Neuronal stem cell (in vitro differentiated cells): Measurements from ENCODE around the gene ACTN4.
A peak's percentile ranks its signal among the peaks of the same experiment; 100 is the strongest.

ENCODE experiments used
- DNase-seq: peaks from one replicate; pipeline ENCODE4 v3.0.0-alpha.2; 2013; ENCODE audit warnings: low spot score
- H2AFZ ChIP-seq: one replicate; pipeline ENCODE4 v1.6.1; 2013; ENCODE audit warnings: mild to moderate bottlenecking, low read length, inconsistent platforms
- H2AK5ac ChIP-seq: 2 replicates; pipeline ENCODE4 v1.6.1; 2013; ENCODE audit warnings: low read depth, mild to moderate bottlenecking, inconsistent platforms, low read length, moderate library complexity, mixed read lengths
- H2BK120ac ChIP-seq: 2 replicates; pipeline ENCODE4 v1.6.1; 2013; ENCODE audit warnings: low read depth, mild to moderate bottlenecking, inconsistent platforms, low read length, moderate library complexity, mixed read lengths
- H2BK12ac ChIP-seq: one replicate; pipeline ENCODE4 v1.6.1; 2013; ENCODE audit warnings: low read length, inconsistent platforms
- H2BK15ac ChIP-seq: 2 replicates; pipeline ENCODE4 v1.6.1; 2013; ENCODE audit warnings: mild to moderate bottlenecking, low read length, inconsistent platforms, mixed read lengths
- H2BK5ac ChIP-seq: one replicate; pipeline ENCODE4 v1.6.1; 2013; ENCODE audit warnings: inconsistent platforms, mild to moderate bottlenecking, low read length, moderate library complexity
- H3K14ac ChIP-seq: one replicate; pipeline ENCODE4 v1.6.1; 2013; ENCODE audit warnings: low read length, inconsistent platforms
- H3K18ac ChIP-seq: 2 replicates; pipeline ENCODE4 v1.6.1; 2013; ENCODE audit warnings: low read length, inconsistent platforms
- H3K23ac ChIP-seq: 2 replicates; pipeline ENCODE4 v1.6.1; 2013; ENCODE audit warnings: low read depth, mild to moderate bottlenecking, mixed read lengths, low read length, inconsistent platforms; ENCODE audit not compliant: poor library complexity
- H3K27ac ChIP-seq: replicated peaks from 3 replicates; pipeline ENCODE4 v1.5.1; 2013; ENCODE audit warnings: low read length, inconsistent platforms
- H3K27me3 ChIP-seq, 3 experiments: 2 replicates each; pipeline ENCODE4 v1.6.1; 2013; ENCODE audit warnings: low read length in 3 of 3, mild to moderate bottlenecking in 2 of 3, inconsistent platforms in 1 of 3, low read depth in 1 of 3, mixed read lengths in 1 of 3, moderate library complexity in 1 of 3; ENCODE audit not compliant: control insufficient read depth in 3 of 3, insufficient read depth in 3 of 3
- H3K36me3 ChIP-seq, 2 donors: replicated peaks in 1 of 2; 2 replicates each; pipeline ENCODE4 v1.6.1; 2013; ENCODE audit warnings: low read length in 2 of 2; ENCODE audit not compliant: control insufficient read depth in 2 of 2, insufficient read depth in 2 of 2
- H3K4ac ChIP-seq: 2 replicates; pipeline ENCODE4 v1.6.1; 2013; ENCODE audit warnings: inconsistent platforms, mild to moderate bottlenecking, low read length, moderate library complexity
- H3K4me1 ChIP-seq, 2 donors: 1 replicate in 1 of 2; 2 replicates in 1 of 2; pipeline ENCODE4 v1.6.1; 2013; ENCODE audit warnings: low read length in 2 of 2, low read depth in 1 of 2; ENCODE audit not compliant: control insufficient read depth in 2 of 2, insufficient read depth in 1 of 2
- H3K4me2 ChIP-seq: one replicate; pipeline ENCODE4 v1.6.1; 2013; ENCODE audit warnings: mild to moderate bottlenecking, low read length, inconsistent platforms; ENCODE audit not compliant: insufficient read depth, poor library complexity, severe bottlenecking
- H3K4me3 ChIP-seq, 2 donors: 2 replicates each; pipeline ENCODE4 v1.5.1; 2013; ENCODE audit warnings: low read length in 2 of 2, mild to moderate bottlenecking in 2 of 2, inconsistent platforms in 1 of 2, moderate library complexity in 1 of 2
- H3K79me1 ChIP-seq: one replicate; pipeline ENCODE4 v1.6.1; 2013; ENCODE audit warnings: low read depth, mild to moderate bottlenecking, inconsistent platforms, low read length, moderate library complexity
- H3K9ac ChIP-seq: one replicate; pipeline ENCODE4 v1.6.1; 2013; ENCODE audit warnings: mild to moderate bottlenecking, low read depth, low read length, inconsistent platforms; ENCODE audit not compliant: poor library complexity
- H3K9me3 ChIP-seq, 2 donors: replicated peaks in 1 of 2; 2 replicates each; pipeline versions ENCODE3 to v1.6.1; 2013; ENCODE audit warnings: low read length in 2 of 2, mild to moderate bottlenecking in 2 of 2, inconsistent platforms in 1 of 2, low read depth in 1 of 2, mixed read lengths in 1 of 2, moderate library complexity in 1 of 2; ENCODE audit not compliant: control insufficient read depth in 2 of 2, insufficient read depth in 1 of 2
- H4K8ac ChIP-seq: one replicate; pipeline ENCODE4 v1.6.1; 2013; ENCODE audit warnings: low read depth, mild to moderate bottlenecking, inconsistent platforms, low read length, moderate library complexity
- H4K91ac ChIP-seq: one replicate; pipeline ENCODE4 v1.6.1; 2013; ENCODE audit warnings: low read length, low read depth, mild to moderate bottlenecking, inconsistent platforms; ENCODE audit not compliant: poor library complexity
- whole genome bisulfite sequencing, 2 donors: extraction: QIAGEN DNeasy Blood & Tissue Kit; methylation state at CpG; one replicate each; pipeline ENCODE4 v1.1.7; 2013; ENCODE audit warnings: missing lambda C conversion rate in 2 of 2, mixed read lengths in 1 of 2; ENCODE audit not compliant: insufficient read length in 2 of 2, insufficient replicate concordance in 1 of 2; ENCODE audit errors: extremely low coverage in 2 of 2; 5-methylcytosine and 5-hydroxymethylcytosine counted together

Gene ACTN4

GRCh38 chr19:38723990-38724854, 76.8 kb downstream of the ACTN4 start:
- Histone ChIP-seq H3K4me3 (no peak overlapping the region), H2AK5ac (no peak overlapping the region), H3K23ac (peak overlapping the region; percentile 96), H3K27me3 (no peaks in the 10 kb centered on the region), H2BK15ac (no peak overlapping the region), H2BK120ac (no peak overlapping the region), H4K8ac (no peak overlapping the region), H2BK12ac (no peak overlapping the region), H3K9me3 (no peaks in the 10 kb centered on the region), H3K18ac (peak overlapping the region; percentile 48), H3K36me3 (peaks cover 69 to 99% of the 10 kb centered on the region in 2 donors), H2BK5ac (no peak overlapping the region), H3K79me1 (peaks cover 25% of the 10 kb centered on the region), H3K14ac (no peak overlapping the region), H3K27ac (no peak overlapping the region), H4K91ac (no peak overlapping the region), H3K4me1 (peaks cover 7 to 19% of the 10 kb centered on the region in 2 donors), H3K4ac (no peak overlapping the region), H3K4me2 (no peak overlapping the region), H3K9ac (no peak overlapping the region), H2AFZ (no peak overlapping the region)
- no CpG with 5 or more reads among the region's 42 CpGs for WGBS, 2 donors
- DNase-seq = no peak

DNA sequence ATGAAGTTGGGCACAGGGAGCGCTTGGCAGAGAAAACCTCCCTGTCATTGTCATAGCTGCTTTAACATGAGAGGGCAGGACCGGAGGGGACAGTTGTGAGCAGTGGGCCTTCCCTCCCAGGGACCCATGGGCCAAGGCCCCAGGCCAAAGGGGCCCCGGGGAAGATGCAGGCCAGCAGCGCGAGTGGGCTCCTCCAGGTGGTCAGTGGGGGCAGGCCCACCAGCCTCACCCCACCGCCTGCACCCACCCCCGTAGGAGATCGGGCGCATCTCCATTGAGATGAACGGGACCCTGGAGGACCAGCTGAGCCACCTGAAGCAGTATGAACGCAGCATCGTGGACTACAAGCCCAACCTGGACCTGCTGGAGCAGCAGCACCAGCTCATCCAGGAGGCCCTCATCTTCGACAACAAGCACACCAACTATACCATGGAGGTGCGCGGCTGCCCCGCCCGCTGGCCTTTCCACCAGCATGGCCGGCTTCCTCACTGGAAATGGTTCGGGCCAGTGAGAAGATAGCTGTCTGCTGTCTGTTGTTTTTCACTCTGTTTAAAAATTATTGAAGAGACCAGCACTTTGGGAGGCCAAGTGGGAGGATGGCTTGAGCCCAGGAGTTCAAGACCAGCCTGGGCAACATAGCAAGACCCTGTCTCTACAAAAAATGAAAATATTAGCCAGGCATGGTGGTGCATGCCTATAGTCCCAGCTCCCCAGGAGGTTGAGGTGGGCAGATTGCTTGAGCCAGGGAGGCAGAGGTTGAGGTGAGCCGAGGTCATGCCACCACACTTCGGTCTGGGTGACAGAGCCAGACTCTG, 78.2 kb downstream of the ACTN4 start:
- H2BK5ac ChIP-seq = no peak overlapping the region
- no CpG with 5 or more reads among the region's 21 CpGs for WGBS, 2 donors
- H2BK12ac ChIP-seq = no peak overlapping the region
- no peak overlapping the region for H2BK15ac ChIP-seq
- no peak overlapping the region for H3K14ac ChIP-seq
- no peak overlapping the region for H3K27ac ChIP-seq
- no peak overlapping the region for H3K4me3 ChIP-seq
- H3K23ac ChIP-seq = no peak overlapping the region
- no peak overlapping the region for H2BK120ac ChIP-seq
- H4K91ac ChIP-seq = no peak overlapping the region
- peaks cover 64 to 96% of the 10 kb centered on the region in 2 donors for H3K36me3 ChIP-seq
- H4K8ac ChIP-seq = peak overlapping the region; percentile 43
- H3K27me3 ChIP-seq = no peaks in the 10 kb centered on the region
- H3K9me3 ChIP-seq = no peaks in the 10 kb centered on the region
- no peak for DNase-seq
- H2AK5ac ChIP-seq = no peak overlapping the region
- H3K18ac ChIP-seq = no peak overlapping the region
- no peak overlapping the region for H3K4me2 ChIP-seq
- H3K4me1 ChIP-seq = peaks cover 7 to 14% of the 10 kb centered on the region in 2 donors
- H3K4ac ChIP-seq = no peak overlapping the region
- no peak overlapping the region for H3K9ac ChIP-seq
- H3K79me1 ChIP-seq = peaks cover 20% of the 10 kb centered on the region
- H2AFZ ChIP-seq = no peak overlapping the region

- H2BK120ac ChIP-seq = no peak overlapping the region
- peaks cover 20% of the 10 kb centered on the region for H3K79me1 ChIP-seq
- no peak overlapping the region for H2BK12ac ChIP-seq
- no peak overlapping the region for H3K9ac ChIP-seq
- no peak overlapping the region for H3K4me3 ChIP-seq
- H3K27ac ChIP-seq = no peak overlapping the region
- no peaks in the 10 kb centered on the region for H3K27me3 ChIP-seq
- no peak overlapping the region for H2AK5ac ChIP-seq
- no CpG with 5 or more reads among the region's 6 CpGs for WGBS, 2 donors
- no peak for DNase-seq
- no peak overlapping the region for H3K4ac ChIP-seq
- no peak overlapping the region for H3K23ac ChIP-seq
- no peak overlapping the region for H3K18ac ChIP-seq
- H4K91ac ChIP-seq = no peak overlapping the region
- no peak overlapping the region for H4K8ac ChIP-seq
- H3K14ac ChIP-seq = no peak overlapping the region
- peaks cover 65 to 96% of the 10 kb centered on the region in 2 donors for H3K36me3 ChIP-seq
- no peak overlapping the region for H3K4me2 ChIP-seq
- H2BK15ac ChIP-seq = no peak overlapping the region
- H2BK5ac ChIP-seq = no peak overlapping the region
- no peaks in the 10 kb centered on the region for H3K9me3 ChIP-seq
- H2AFZ ChIP-seq = no peak overlapping the region
- peaks cover 7 to 11% of the 10 kb centered on the region in 2 donors for H3K4me1 ChIP-seq
These were observed 78.8 kb downstream of the ACTN4 start for GRCh38 chr19:38726284-38726673.

GRCh38 chr19:38726761-38727301, 79.4 kb downstream of the ACTN4 start:
- no peak overlapping the region for H3K4me2 ChIP-seq
- peak overlapping the region; percentile 73 for H3K23ac ChIP-seq
- no peak overlapping the region for H3K4ac ChIP-seq
- no peak overlapping the region for H3K9ac ChIP-seq
- H4K91ac ChIP-seq = no peak overlapping the region
- peaks cover 69 to 96% of the 10 kb centered on the region in 2 donors for H3K36me3 ChIP-seq
- no peak for DNase-seq
- H3K4me1 ChIP-seq = peaks cover 3 to 5% of the 10 kb centered on the region in 2 donors
- H3K9me3 ChIP-seq = no peaks in the 10 kb centered on the region
- H3K18ac ChIP-seq = no peak overlapping the region
- peaks cover 20% of the 10 kb centered on the region for H3K79me1 ChIP-seq
- no peak overlapping the region for H3K27ac ChIP-seq
- no peak overlapping the region for H3K14ac ChIP-seq
- H2BK5ac ChIP-seq = peak overlapping the region; percentile 66
- H4K8ac ChIP-seq = no peak overlapping the region
- no CpG with 5 or more reads among the region's 30 CpGs for WGBS, 2 donors
- H2BK12ac ChIP-seq = no peak overlapping the region
- H2AFZ ChIP-seq = no peak overlapping the region
- H3K27me3 ChIP-seq = no peaks in the 10 kb centered on the region
- H3K4me3 ChIP-seq = no peak overlapping the region
- H2AK5ac ChIP-seq = no peak overlapping the region
- no peak overlapping the region for H2BK120ac ChIP-seq
- no peak overlapping the region for H2BK15ac ChIP-seq
